CD1c-positive myeloid dendritic cell (primary cell): ENCODE results near the gene FMN2.

Experiments
- DNase-seq: peaks from one replicate; pipeline ENCODE4 v3.0.0-alpha.2; 2016; ENCODE audit errors: extremely low spot score

FMN2 gene

DNA sequence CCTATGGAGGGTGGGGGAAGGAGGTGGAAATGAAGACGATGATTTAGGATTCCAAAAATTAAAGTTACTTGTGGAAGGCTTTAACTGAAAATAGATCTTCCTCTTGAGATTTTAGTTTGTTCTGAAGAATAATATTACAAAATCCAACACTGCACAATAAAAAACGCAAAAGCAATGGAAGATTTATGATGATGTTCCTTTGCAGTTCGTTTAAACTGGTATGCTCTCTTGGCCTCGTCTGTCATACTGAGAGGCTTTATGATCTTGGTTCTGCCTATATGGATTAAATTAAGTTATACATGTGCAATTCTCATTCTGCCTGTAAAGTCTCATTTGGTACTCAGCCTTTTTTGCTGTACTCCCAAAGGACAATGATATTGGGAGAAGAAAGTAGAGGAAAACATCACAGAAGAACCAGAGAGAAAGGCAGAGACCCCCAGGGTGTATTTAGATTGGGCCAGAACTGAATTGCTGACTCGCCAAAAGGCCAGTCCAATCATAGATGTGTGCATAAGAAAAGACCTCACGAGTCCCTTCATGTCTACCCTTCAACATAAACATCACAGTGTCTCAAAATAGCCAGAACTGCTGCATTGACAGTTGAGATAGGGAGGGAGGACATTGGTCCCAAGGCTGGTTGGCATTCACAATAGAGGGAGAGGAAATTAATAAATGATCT, 331.7 kb downstream of the FMN2 start:
- DNase-seq: no peak

GRCh38 chr1:240424740-240425464, 333.2 kb downstream of the FMN2 start:
- DNase-seq: no peak

DNA sequence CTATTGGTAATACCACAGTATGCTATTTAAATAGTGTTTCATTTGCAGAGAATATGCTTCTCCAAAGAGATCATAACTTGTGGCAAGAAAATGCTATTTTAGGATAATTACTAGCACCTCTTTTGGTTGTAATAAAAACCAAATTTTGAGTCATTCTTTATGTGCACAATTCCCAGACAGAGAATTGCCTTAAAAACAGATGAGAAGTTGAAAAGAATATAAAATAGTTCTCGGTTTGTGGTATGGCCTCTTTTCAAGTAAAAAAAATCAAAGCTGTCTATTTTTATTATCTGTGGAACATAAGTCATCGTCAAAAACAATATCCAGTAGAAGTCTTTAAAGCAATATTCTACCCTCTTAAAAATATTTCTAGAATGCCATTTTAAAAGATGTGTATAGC, 334.4 kb downstream of the FMN2 start:
- DNase-seq: no peak

- no peak for DNase-seq
Measured at GRCh38 chr1:240435996-240436566, 344.4 kb downstream of the FMN2 start.

GRCh38 chr1:240441669-240442068, 350.0 kb downstream of the FMN2 start:
- DNase-seq: no peak

DNA sequence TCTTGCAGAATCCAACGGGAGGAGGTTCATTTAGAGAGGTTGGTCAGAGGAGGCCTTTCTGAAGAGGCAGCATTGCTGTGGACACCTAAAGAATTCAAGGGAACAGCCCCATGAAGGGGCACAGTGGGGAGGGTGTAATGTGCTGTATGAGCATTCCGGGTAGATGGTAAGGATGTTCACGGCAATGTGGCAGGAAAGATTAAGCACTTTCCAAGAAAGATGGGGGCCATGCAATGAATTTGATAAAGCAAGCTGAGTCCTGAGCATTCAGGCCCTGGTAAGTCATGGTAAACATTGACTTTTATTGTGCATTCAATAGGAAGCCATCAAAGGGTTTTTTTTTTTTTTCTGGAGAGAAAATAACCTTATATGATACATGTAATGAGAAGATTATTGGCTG, 353.7 kb downstream of the FMN2 start:
- DNase-seq: no peak

DNA sequence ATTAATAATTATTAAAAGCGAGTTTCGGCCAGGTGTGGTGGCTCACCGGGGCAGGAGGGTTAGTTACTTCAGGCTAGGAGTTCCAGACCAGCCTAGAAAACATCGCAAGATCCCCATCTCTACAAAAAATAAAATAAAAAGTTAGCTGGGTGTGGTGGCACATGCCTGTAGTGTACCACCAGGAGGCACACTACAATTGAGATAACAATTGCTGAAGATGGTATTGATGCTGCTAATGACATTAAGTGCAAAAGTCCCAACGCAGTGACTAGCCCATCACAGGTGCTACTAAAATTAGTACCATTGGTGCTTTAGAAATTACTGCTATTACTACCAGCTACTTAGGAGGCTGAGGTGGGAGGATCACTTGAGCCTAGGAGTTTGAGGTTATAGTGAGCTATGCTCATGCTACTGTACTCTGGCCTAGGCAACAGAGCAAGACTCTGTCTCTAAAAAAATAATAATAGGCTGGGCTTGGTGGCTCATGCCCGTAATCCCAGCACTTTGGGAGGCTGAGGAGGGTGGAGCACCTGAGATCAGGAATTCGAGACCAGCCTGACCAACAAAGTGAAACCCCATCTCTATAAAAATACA, 363.6 kb downstream of the FMN2 start:
- DNase-seq: no peak

DNA sequence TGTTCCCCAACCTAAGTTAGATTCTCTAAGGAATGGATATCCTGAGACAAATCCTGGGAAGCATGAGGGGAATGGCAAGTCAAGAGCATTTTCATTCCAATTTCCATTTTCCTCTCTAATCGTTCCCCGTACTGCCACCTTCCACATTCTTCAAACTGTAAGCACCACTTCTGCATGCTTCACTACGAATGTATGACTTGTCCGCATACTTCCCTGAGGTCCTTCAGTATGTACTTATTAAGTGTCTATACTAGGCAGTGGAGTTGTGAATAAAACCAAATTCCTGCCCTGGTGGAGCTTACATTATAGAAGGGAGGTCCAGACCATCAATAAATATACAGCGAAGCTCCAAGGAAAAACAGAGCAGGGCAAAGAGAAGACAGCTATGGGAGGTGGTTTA, 365.5 kb downstream of the FMN2 start:
- DNase-seq: no peak

DNA sequence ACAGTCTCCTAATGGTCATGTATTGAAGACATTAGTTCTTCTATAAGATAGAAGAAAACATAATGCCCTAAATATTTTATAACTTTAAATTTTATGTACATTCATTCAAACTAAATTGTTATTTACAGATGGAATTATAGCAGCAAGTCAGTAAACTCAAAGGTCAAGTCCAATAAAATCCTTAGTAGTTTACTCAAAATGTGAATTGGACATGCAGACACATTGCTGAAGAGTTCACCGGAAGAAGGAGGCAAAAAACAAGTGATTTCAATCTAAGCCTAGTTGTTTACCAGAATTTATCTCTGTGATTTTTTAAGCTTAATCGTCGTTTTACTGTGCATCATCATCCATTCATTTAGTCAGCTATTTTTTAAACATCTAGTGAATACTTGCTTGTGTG, 370.6 kb downstream of the FMN2 start:
- DNase-seq: no peak

DNA sequence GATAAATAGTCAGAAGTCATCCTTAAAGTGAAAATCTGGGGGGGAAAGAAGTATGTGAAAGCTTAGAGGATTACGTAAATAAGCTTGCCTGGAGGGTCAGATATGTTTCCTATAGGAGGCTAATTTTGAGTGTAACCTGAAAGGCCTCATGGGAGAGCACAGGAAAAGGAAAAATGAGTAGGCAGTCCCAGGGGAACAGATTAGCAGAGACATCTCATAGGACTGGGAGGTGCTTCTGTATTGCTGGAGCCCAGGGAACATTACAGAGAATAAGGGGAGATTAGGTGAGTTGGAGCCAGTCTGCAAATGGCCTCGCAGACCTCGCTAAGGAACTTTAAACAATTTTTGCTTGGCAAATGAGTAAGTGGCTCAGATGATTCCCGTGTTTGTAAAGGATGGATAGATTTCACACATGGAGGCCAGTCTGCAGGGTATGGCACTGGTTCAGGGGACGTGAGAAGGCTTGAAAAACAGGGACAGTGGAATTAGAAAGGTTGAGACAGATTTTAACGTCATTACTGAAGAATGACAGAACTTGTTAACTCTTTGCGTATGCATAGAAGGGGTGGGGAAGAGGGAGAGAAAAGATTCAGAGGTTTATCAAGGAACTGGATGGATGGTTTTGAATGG, 371.2 kb downstream of the FMN2 start:
- no peak for DNase-seq

DNA sequence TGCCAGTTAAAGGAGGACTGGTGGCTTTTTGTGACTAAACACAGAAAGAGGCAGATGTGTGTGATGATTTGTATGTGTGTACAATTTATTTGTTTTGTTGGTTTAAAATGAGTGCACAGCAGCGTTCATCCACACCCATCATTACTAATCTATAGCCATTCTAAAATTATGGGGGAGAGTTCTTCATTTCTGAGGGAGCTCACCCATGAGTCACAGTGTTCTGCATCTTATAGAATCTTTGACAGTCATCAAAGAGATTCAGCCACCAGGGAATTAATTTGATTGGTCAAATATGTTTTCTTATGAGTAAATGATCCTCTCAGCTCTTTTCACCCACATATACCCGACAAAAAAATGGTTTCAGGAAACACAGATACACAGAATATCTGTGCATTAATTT, 372.4 kb downstream of the FMN2 start:
- no peak for DNase-seq

GRCh38 chr1:240465531-240465940, 373.9 kb downstream of the FMN2 start:
- no peak for DNase-seq

DNA sequence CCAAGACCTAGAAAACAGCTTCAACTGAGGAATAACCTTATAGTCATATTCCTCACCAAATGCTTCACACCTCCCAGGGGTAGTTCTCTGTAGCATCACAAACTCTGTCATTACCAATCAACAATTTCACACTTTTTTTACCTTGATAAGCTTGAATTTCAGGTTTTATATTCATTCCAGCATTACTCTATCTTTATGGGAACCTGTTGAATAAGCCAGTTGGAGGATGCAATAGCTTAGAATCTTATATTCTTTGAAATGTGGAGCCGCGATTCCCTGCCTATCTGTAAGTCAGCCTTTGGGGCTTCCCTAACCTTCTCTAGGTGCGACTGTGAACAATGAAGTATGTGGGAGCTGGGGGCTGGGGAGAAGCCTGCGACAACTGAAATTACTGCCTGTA, 374.8 kb downstream of the FMN2 start:
- no peak for DNase-seq

DNA sequence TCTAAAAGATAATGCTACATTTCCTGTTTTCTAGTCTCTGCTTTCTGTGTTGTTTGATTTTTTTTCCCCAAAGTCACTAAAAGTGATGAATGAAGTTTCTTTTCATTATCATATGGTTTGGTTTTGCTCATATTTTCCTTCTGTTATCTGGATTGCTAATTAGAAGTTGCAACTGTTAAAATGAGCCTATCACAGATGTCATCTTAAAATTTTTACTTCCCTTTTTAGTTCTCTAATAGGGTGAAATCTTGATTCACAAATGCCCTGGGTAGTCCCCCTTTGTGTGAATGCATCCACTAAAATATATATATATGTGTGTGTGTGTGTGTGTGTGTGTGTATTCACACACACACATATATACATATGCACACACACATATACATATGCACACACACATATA, 376.2 kb downstream of the FMN2 start:
- no peak for DNase-seq

DNA sequence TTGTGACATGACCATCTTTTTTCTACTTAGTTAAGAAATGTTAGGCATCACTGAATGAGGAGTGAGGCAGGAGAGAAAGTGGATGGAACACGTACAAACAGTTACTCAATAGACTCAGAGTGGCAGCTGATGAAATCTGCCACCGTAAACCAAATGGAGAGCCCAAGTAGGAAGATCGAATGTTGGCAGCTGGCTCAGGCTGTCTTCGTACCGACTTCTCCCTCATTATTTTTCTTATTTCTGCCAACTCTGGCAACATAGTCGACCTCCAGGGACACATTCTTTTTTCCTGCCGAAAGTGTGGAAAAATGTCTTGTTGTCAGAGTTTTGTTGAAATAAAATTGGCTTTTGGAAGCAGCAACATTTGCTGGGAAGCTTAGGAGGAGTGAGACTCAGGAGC, 377.0 kb downstream of the FMN2 start:
- no peak for DNase-seq

DNA sequence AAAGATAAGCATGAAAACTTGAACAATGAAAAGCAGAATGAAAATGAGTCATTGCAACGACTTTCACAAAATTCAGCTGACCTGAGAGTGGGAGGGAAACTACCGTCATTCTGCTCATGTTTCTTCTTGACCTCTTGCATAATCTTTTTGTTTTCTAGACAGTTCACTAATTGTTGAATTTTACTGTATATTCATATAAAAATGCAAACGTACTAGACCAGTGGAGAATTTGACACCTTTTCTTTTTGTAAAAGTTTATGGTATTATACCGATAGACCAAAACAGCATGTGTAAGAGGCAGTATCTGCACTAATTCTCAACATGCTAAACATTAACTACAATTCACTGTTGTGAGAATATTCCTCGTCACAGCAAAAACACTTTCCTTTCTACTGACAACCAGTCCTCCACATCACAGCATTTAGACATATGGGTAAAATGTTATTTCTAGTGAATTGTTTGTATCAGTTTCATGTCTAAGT, 382.5 kb downstream of the FMN2 start:
- no peak for DNase-seq

DNA sequence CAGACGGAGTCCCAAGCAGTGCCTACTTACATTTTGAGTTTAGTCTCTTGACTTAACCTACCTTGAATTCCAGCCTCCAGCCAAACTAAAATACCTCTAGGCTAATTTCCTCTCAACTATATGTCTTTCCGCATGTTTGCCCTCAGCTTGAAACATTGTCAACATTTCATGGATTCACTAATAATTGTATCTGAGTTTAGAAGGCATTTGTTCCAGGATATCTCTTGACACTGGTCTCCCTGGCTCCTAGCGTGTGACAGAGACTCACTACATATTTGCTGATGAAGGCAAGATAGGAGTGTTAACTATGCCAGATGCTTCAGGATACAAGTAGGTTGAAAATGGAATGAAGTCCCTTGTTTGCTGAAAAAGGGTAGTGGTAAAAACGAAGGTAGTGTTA, 384.1 kb downstream of the FMN2 start:
- no peak for DNase-seq

DNA sequence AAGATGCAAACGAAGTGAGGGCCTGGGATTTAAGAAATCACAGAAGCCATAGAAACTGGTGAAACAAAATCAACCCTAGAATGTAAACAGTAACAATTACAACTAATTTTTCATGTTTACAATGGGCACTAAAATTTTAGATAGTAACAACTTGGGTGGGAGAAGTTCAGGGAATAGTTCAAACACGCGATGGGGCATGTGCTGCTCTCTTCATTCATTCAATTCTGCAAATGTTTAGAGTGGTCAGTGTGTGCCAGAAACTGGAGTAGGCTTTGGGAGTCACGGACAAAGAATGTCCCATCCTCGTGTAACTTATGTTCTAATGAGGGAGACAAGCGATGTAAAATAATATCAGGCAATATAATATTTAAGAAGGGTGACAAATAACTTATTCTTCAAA, 386.9 kb downstream of the FMN2 start:
- DNase-seq: no peak

DNA sequence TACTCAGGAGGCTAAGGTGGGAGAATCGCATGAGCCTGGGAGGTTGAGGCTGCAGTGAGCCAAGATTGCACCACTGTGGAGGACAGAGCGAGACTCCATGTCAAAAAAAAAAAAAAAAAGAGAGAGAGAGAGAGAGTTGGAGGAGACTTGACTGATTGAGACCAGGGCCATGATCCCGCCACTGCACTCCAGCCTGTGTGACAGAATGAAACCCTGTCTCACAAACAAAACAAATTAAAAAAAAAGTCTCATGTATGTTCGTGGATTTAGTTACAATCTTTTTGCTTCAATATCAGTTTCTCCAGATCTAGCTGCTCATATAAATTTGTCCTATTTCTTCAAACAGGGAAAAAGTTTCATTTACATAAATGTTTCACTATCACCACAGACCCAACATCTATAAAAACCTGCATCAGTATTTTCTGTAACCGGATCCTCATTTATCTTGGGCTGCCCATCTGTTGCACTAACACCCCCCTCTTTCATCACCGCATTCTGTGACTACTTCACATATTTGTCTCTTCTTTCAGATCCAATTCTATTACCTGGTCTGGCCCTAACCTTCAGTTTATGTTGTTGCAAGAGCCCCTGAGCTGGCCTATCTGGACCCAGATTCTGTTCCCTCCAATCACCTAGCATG, 393.2 kb downstream of the FMN2 start:
- no peak for DNase-seq

DNA sequence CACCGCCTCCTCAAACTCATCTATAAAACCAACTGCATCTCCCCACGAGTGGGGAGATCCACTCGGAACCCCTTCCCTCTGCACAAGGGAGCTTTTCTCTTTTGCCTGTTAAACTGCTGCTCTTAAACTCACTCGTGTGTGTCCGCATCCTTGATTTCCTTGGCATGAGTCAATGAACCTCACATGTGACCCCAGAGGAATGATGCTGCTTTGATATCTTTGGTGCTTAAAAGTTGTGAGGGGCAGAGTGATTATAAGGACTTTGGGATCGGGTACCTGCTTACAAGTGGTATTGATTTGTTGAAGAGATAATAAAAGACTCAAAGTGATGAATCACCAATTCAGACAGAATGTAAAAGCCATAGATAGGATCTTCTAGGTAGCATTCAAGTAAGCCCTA, 394.9 kb downstream of the FMN2 start:
- no peak for DNase-seq

DNA sequence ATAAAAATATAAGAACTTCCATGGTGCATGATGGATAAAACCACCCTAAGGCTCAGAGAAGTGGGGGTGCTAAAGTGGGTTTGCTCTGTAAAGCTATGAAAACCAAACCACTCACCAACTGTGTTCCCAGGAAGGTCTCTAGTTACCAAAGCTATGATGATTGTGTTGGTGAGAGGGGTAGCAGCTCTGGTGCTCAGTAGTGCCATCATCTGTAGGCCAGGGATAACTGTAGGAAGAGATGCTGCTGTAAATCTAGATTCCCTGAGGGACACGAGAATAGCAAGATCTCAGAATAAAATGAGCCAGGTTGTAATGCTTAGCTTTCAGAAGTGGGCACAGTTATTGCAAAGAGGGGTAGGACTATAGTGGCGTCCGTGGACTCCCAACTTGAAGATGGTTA, 395.8 kb downstream of the FMN2 start:
- DNase-seq: no peak

- DNase-seq: no peak
Measured at GRCh38 chr1:240491156-240491555, 399.5 kb downstream of the FMN2 start.
